H9 (cell line): ENCODE data around the gene LIMS3. TPM values are rescaled to one million over a fixed set of nuclear protein-coding genes. Genes with fewer than 3 reads are reported as not detected.
"Not testable (repeated sequence)": the region's sequence is repeated elsewhere in the genome, so short reads cannot be mapped to it uniquely, and the experiment has no call there.

ENCODE experiments used
- DNase-seq: peaks from one replicate; pipeline ENCODE4 v3.0.0-alpha.2; 2017
- H2AFZ ChIP-seq: one replicate; pipeline ENCODE4 v1.6.1; 2013; ENCODE audit warnings: mild to moderate bottlenecking, low read length, control low read depth, moderate library complexity
- H2AK5ac ChIP-seq: 2 replicates; pipeline ENCODE4 v1.6.1; 2013; ENCODE audit warnings: low read length, control low read depth, mixed read lengths; ENCODE audit not compliant: insufficient read length
- H2BK120ac ChIP-seq: one replicate; pipeline ENCODE4 v1.6.1; 2013; ENCODE audit warnings: low read depth, mild to moderate bottlenecking, low read length, control low read depth, inconsistent platforms; ENCODE audit not compliant: poor library complexity, severe bottlenecking
- H2BK12ac ChIP-seq: 2 replicates; pipeline ENCODE4 v1.6.1; 2013; ENCODE audit warnings: low read length, control low read depth, mixed read lengths, low read depth; ENCODE audit not compliant: insufficient read length
- H2BK15ac ChIP-seq: 2 replicates; pipeline ENCODE4 v1.6.1; 2013; ENCODE audit warnings: low read depth, low read length, control low read depth
- H2BK20ac ChIP-seq: one replicate; pipeline ENCODE4 v1.6.1; 2013; ENCODE audit warnings: low read depth, mild to moderate bottlenecking, low read length, control low read depth, inconsistent platforms; ENCODE audit not compliant: poor library complexity, severe bottlenecking
- H2BK5ac ChIP-seq: 2 replicates; pipeline ENCODE4 v1.6.1; 2013; ENCODE audit warnings: low read length, control low read depth, mixed read lengths; ENCODE audit not compliant: insufficient read length
- H3K14ac ChIP-seq: 2 replicates; pipeline ENCODE4 v1.6.1; 2013; ENCODE audit warnings: low read length, control low read depth; ENCODE audit not compliant: insufficient read depth
- H3K18ac ChIP-seq: 2 replicates; pipeline ENCODE4 v1.6.1; 2013; ENCODE audit warnings: low read depth, mild to moderate bottlenecking, mixed read lengths, low read length, control low read depth; ENCODE audit not compliant: insufficient read length
- H3K23ac ChIP-seq: 2 replicates; pipeline ENCODE4 v1.6.1; 2013; ENCODE audit warnings: low read length, control low read depth, mixed read lengths, low read depth; ENCODE audit not compliant: insufficient read length
- H3K23me2 ChIP-seq: 2 replicates; pipeline ENCODE4 v1.6.1; 2013; ENCODE audit warnings: low read depth, mild to moderate bottlenecking, mixed read lengths, low read length, control low read depth; ENCODE audit not compliant: insufficient read length, poor library complexity, severe bottlenecking
- H3K27ac ChIP-seq: 2 replicates; pipeline ENCODE4 v1.5.1; 2013; ENCODE audit warnings: low read length, control low read depth, mixed read lengths, low read depth; ENCODE audit not compliant: insufficient read length
- H3K27me3 ChIP-seq: 2 replicates; pipeline ENCODE4 v1.6.1; 2013; ENCODE audit warnings: low read length, control low read depth, inconsistent platforms; ENCODE audit not compliant: insufficient read depth
- H3K4ac ChIP-seq: 2 replicates; pipeline ENCODE4 v1.6.1; 2013; ENCODE audit warnings: low read depth, mild to moderate bottlenecking, control low read depth, inconsistent platforms, low read length, moderate library complexity
- H3K4me1 ChIP-seq: 2 replicates; pipeline ENCODE4 v1.6.1; 2013; ENCODE audit warnings: low read length, control low read depth, inconsistent platforms; ENCODE audit not compliant: insufficient read depth
- H3K4me2 ChIP-seq: 2 replicates; pipeline ENCODE4 v1.6.1; 2013; ENCODE audit warnings: low read length, control low read depth, mixed read lengths; ENCODE audit not compliant: insufficient read length, insufficient read depth
- H3K56ac ChIP-seq: 2 replicates; pipeline ENCODE4 v1.6.1; 2013; ENCODE audit warnings: low read depth, mild to moderate bottlenecking, mixed read lengths, low read length, control low read depth; ENCODE audit not compliant: insufficient read length
- H3K79me1 ChIP-seq: 2 replicates; pipeline ENCODE4 v1.6.1; 2013; ENCODE audit warnings: low read depth, mild to moderate bottlenecking, moderate library complexity, low read length, control low read depth, inconsistent platforms; ENCODE audit not compliant: insufficient read depth, poor library complexity, severe bottlenecking
- H3K79me2 ChIP-seq: 2 replicates; pipeline ENCODE4 v1.6.1; 2013; ENCODE audit warnings: low read length, control low read depth, inconsistent platforms; ENCODE audit not compliant: insufficient read depth
- H3K9ac ChIP-seq: 2 replicates; pipeline ENCODE4 v1.6.1; 2013; ENCODE audit warnings: low read length, control low read depth, mixed read lengths; ENCODE audit not compliant: insufficient read length; ENCODE audit errors: extremely low read depth
- H3K9me3 ChIP-seq: one replicate; pipeline ENCODE4 v1.6.1; 2013; ENCODE audit warnings: low read depth, low read length, inconsistent platforms; ENCODE audit not compliant: control insufficient read depth
- H3T11ph ChIP-seq: one replicate; pipeline ENCODE4 v1.6.1; 2013; ENCODE audit warnings: mild to moderate bottlenecking, low read length, control low read depth, inconsistent platforms
- H4K20me1 ChIP-seq: one replicate; pipeline ENCODE4 v1.6.1; 2013; ENCODE audit not compliant: control insufficient read depth, insufficient read length, insufficient read depth
- H4K5ac ChIP-seq: 2 replicates; pipeline ENCODE4 v1.6.1; 2013; ENCODE audit warnings: low read depth, mild to moderate bottlenecking, mixed read lengths, low read length, control low read depth; ENCODE audit not compliant: insufficient read length
- H4K8ac ChIP-seq: replicated peaks from 2 replicates; pipeline ENCODE4 v1.6.1; 2013; ENCODE audit warnings: low read length, control low read depth, mixed read lengths, low read depth; ENCODE audit not compliant: insufficient read length
- H4K91ac ChIP-seq: 2 replicates; pipeline ENCODE4 v1.6.1; 2013; ENCODE audit warnings: low read depth, mild to moderate bottlenecking, moderate library complexity, mixed read lengths, low read length, control low read depth; ENCODE audit not compliant: insufficient read length
- H3K27ac Mint-ChIP-seq, 3 experiments: 2 replicates in 2 of 3; 3 replicates in 1 of 3; pipeline ENCODE4 v1.8.0; 2020 to 2021; ENCODE audit warnings: mixed read lengths in 3 of 3, mild to moderate bottlenecking in 1 of 3, moderate library complexity in 1 of 3
- H3K27me3 Mint-ChIP-seq: 2 replicates; pipeline ENCODE4 v1.8.0; 2021; ENCODE audit warnings: low read depth, mild to moderate bottlenecking, moderate library complexity, mixed read lengths
- H3K36me3 Mint-ChIP-seq, 3 experiments: 2 replicates in 2 of 3; 3 replicates in 1 of 3; pipeline ENCODE4 v1.8.0; 2020 to 2021; ENCODE audit warnings: low read depth in 3 of 3, mixed read lengths in 3 of 3; ENCODE audit not compliant: insufficient read depth in 1 of 3
- H3K4me1 Mint-ChIP-seq, 2 experiments: 2 replicates each; pipeline ENCODE4 v1.8.0; 2020; ENCODE audit warnings: mixed read lengths in 2 of 2
- H3K4me3 Mint-ChIP-seq, 2 experiments: 2 replicates in 1 of 2; 3 replicates in 1 of 2; pipeline ENCODE4 v1.8.0; 2020 to 2021; ENCODE audit warnings: mild to moderate bottlenecking in 2 of 2, mixed read lengths in 2 of 2, moderate library complexity in 1 of 2
- H3K9me3 Mint-ChIP-seq, 2 experiments: 2 replicates in 1 of 2; 3 replicates in 1 of 2; pipeline ENCODE4 v1.8.0; 2020; ENCODE audit warnings: mild to moderate bottlenecking in 2 of 2, mixed read lengths in 2 of 2, moderate library complexity in 1 of 2
- WGBS: extraction: QIAGEN DNeasy Blood & Tissue Kit; methylation state at CpG from one replicate; pipeline ENCODE4 v1.1.7; 2013; ENCODE audit warnings: missing lambda C conversion rate, low lambda C conversion rate, mixed read lengths; ENCODE audit not compliant: insufficient read length; ENCODE audit errors: extremely low coverage; 5-methylcytosine and 5-hydroxymethylcytosine counted together
- total RNA-seq: library from RNA; stranded (reverse); gene quantifications from 2 replicates; pipeline ENCODE4 v1.2.1, GENCODE V29; 2021

LIMS3 gene
- total RNA-seq, 1 experiment from 2014 or later, result 0.46 TPM

- not testable (repeated sequence) for H3K79me1 ChIP-seq, H3K79me2 ChIP-seq, H2BK12ac ChIP-seq, H3K9ac ChIP-seq, H3K9me3 ChIP-seq, H3K14ac ChIP-seq, H2BK20ac ChIP-seq, H3K9me3 Mint-ChIP-seq, H2AFZ ChIP-seq, H3K27ac Mint-ChIP-seq, H3K23me2 ChIP-seq, H3K36me3 Mint-ChIP-seq, H2BK15ac ChIP-seq, H3K27me3 Mint-ChIP-seq, H4K20me1 ChIP-seq, DNase-seq, H2AK5ac ChIP-seq, H3K4ac ChIP-seq, H3K23ac ChIP-seq, H3K4me1 ChIP-seq, H2BK5ac ChIP-seq, H3K27me3 ChIP-seq, H4K91ac ChIP-seq, H3K18ac ChIP-seq, H2BK120ac ChIP-seq, H3T11ph ChIP-seq, H4K5ac ChIP-seq, H3K56ac ChIP-seq, H3K4me1 Mint-ChIP-seq, H3K4me2 ChIP-seq, H3K27ac ChIP-seq, H4K8ac ChIP-seq, H3K4me3 Mint-ChIP-seq
- no CpG with 5 or more reads among the region's 6 CpGs for WGBS
Measured at GRCh38 chr2:109894141-109894540, 4.3 kb upstream of the LIMS3 start.

DNA sequence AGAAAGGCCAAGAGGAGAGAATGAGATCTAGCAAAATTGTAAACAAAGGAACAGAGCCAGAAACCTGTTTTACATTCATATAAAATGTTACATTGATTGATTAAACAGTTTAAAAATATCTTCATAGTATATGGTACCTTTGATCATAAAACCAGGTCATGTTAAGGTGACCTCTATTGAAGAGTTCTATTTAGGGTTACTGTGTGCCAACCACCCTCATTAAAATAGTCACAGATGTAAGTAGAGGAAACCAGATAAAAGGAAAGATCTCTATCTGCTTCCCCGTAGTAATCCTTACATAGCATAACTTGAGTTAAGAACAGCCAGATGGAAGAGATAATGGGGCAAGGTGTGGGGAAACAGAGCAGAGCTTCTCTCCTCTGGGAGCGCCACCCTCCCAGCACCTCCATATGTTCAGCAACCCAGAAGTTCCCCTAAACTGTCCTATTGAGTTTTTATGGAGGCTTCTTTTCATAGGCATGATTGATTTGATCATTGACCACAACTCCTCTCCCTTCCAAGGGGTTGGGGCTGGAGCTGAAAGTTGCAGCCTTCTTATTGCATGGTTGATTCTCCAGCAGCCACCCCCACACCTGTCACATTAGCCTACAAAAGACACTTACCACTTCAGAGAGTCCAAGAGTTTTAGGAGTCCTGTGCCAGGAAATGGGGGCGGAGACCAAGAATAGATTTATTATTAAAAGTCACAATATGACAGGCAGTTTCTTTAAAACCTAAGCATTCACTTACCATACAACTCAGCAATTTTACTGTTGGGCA is 3.2 kb upstream of the LIMS3 start:
- H2BK12ac ChIP-seq, H3K14ac ChIP-seq, H3K27ac Mint-ChIP-seq, H2BK5ac ChIP-seq, H2BK15ac ChIP-seq, H2AFZ ChIP-seq, H2BK120ac ChIP-seq, H3K4me1 ChIP-seq, H3K9me3 ChIP-seq, H4K5ac ChIP-seq, H4K20me1 ChIP-seq, H3K56ac ChIP-seq, H4K8ac ChIP-seq, H3K4me3 Mint-ChIP-seq, H2BK20ac ChIP-seq, H3K27me3 Mint-ChIP-seq, H3K27ac ChIP-seq, H3K4me2 ChIP-seq, H2AK5ac ChIP-seq, DNase-seq, H3K9me3 Mint-ChIP-seq, H3K79me2 ChIP-seq, H3K18ac ChIP-seq, H3K27me3 ChIP-seq, H3K4me1 Mint-ChIP-seq, H3K36me3 Mint-ChIP-seq, H4K91ac ChIP-seq, H3K79me1 ChIP-seq, H3T11ph ChIP-seq, H3K4ac ChIP-seq, H3K23me2 ChIP-seq, H3K9ac ChIP-seq, H3K23ac ChIP-seq: not testable (repeated sequence)
- no CpG with 5 or more reads among the region's 3 CpGs for WGBS
